K562 (cell line): ENCODE measurements around the gene KRTAP2-2. TPM values are rescaled to one million over a fixed set of nuclear protein-coding genes. Genes with fewer than 3 reads are reported as not detected.

Experiments used
- ATAC-seq: fragments of 200-7000 bp; cut with Tn5 transposase; 3 replicates; pipeline ENCODE4 v1.9.1; 2020; ENCODE audit warnings: moderate library complexity
- BruUV-seq: library from RNA; stranded (reverse); fragments of 400-500 nt; replicated peaks from 2 replicates; lab custom pipeline; 2021; lab: Mats Ljungman, UMichigan
- CTCF ChIA-PET: fragments of 300-600 bp; formaldehyde crosslinking; extraction: SDS; loops from one replicate; lab custom pipeline; 2021; ENCODE audit warnings: low intra/inter-chr PET ratio; lab: Yijun Ruan, JAX
- POLR2A ChIA-PET: fragments of 300-600, 350-650 bp; sonication (Branson Sonifier 250); formaldehyde crosslinking; extraction: SDS; loops from one replicate; lab custom pipeline; 2021; ENCODE audit warnings: antibody characterized with exemption, inconsistent platforms; lab: Yijun Ruan, JAX
- DNase-seq, 4 experiments: peaks; one replicate each; pipeline versions ENCODE4 v3.0.0 to v3.0.0-alpha.2; 2011 to 2018; ENCODE audit warnings: low spot score in 3 of 4, mixed read lengths in 3 of 4; ENCODE audit errors: extremely low read depth in 1 of 4
- FAIRE-seq: peaks from 2 replicates; lab custom pipeline; 2011; peaks lifted over from hg19 to GRCh38; lab: Jason Lieb, UNC
- H2AFZ ChIP-seq: 2 replicates; pipeline ENCODE4 v1.6.0; 2011; ENCODE audit warnings: low read depth, low read length, control low read depth, inconsistent platforms
- H3K27ac ChIP-seq: fragments of 200-600 bp; 3 replicates; pipeline ENCODE4 v1.8.0; 2011; ENCODE audit warnings: low read depth, mild to moderate bottlenecking, control low read depth, inconsistent platforms, low read length, moderate library complexity, mixed read lengths; ENCODE audit errors: extremely low read depth
- H3K27me3 ChIP-seq, 2 experiments: fragments of 300-600 bp in 1 of 2; 2 replicates in 1 of 2; 3 replicates in 1 of 2; pipeline versions ENCODE4 v1.6.0 to v1.8.0; 2011; ENCODE audit warnings: inconsistent platforms in 2 of 2, low read length in 2 of 2, mild to moderate bottlenecking in 1 of 2, mixed read lengths in 1 of 2, moderate library complexity in 1 of 2; ENCODE audit not compliant: control insufficient read depth in 2 of 2, insufficient read depth in 2 of 2
- H3K36me3 ChIP-seq: fragments of 300-600 bp; 3 replicates; pipeline ENCODE4 v1.8.0; 2011; ENCODE audit warnings: mild to moderate bottlenecking, low read length, inconsistent platforms; ENCODE audit not compliant: control insufficient read depth, insufficient read depth
- H3K4me1 ChIP-seq, 2 experiments: fragments of 200-600 bp in 1 of 2; replicated peaks in 1 of 2; 2 replicates in 1 of 2; 3 replicates in 1 of 2; pipeline versions ENCODE4 v1.5.1 to v1.8.0; 2011; ENCODE audit warnings: inconsistent platforms in 2 of 2, low read length in 2 of 2, mild to moderate bottlenecking in 1 of 2, mixed read lengths in 1 of 2, moderate library complexity in 1 of 2; ENCODE audit not compliant: control insufficient read depth in 2 of 2, insufficient read depth in 2 of 2
- H3K4me2 ChIP-seq: 2 replicates; pipeline ENCODE4 v1.6.1; 2011; ENCODE audit warnings: low read length, control low read depth, inconsistent platforms, mixed read lengths; ENCODE audit not compliant: insufficient read depth
- H3K4me3 ChIP-seq: fragments of 200-600 bp; sonication (generic), shearing (Covaris generic); 2 replicates; pipeline ENCODE4 v1.5.1; 2016; ENCODE audit warnings: control low read depth, inconsistent platforms
- H3K79me2 ChIP-seq: fragments of 200-600 bp; 3 replicates; pipeline ENCODE4 v1.8.0; 2011; ENCODE audit warnings: low read length, inconsistent platforms; ENCODE audit not compliant: control insufficient read depth, insufficient read depth
- H3K9ac ChIP-seq, 2 experiments: 2 replicates each; pipeline versions ENCODE4 v1.6.0 to v1.6.1; 2011; ENCODE audit warnings: low read depth in 2 of 2, low read length in 2 of 2, control low read depth in 1 of 2, inconsistent platforms in 1 of 2, mild to moderate bottlenecking in 1 of 2, mixed read lengths in 1 of 2; ENCODE audit not compliant: insufficient read depth in 1 of 2
- H3K9me1 ChIP-seq: one replicate; pipeline ENCODE4 v1.6.0; 2011; ENCODE audit warnings: inconsistent platforms, mild to moderate bottlenecking, low read length, moderate library complexity; ENCODE audit not compliant: control insufficient read depth, insufficient read depth
- H3K9me3 ChIP-seq: replicated peaks from 2 replicates; pipeline ENCODE4 v1.5.1; 2011; ENCODE audit warnings: low read depth, low read length, inconsistent platforms; ENCODE audit not compliant: control insufficient read depth, insufficient read depth
- H4K20me1 ChIP-seq: replicated peaks from 2 replicates; pipeline ENCODE4 v1.6.1; 2011; ENCODE audit warnings: low read length, inconsistent platforms, mixed read lengths; ENCODE audit not compliant: control insufficient read depth, insufficient read depth
- BMI1 ChIP-seq: fragments of 150-350 bp; IDR thresholded peaks from 2 replicates; pipeline ENCODE4 v1.6.1; 2014; ENCODE audit warnings: low read length
- CTCFL ChIP-seq: IDR thresholded peaks from 2 replicates; pipeline ENCODE4 v1.6.1; 2011; ENCODE audit warnings: borderline replicate concordance, low read depth, mild to moderate bottlenecking, moderate library complexity, low read length; ENCODE audit not compliant: insufficient read depth, poor library complexity, severe bottlenecking
- HDGF ChIP-seq: fragments of 450-650 bp; IDR thresholded peaks from 2 replicates; pipeline ENCODE4 v1.6.1; 2016
- ILF3 ChIP-seq: fragments of 450-650 bp; IDR thresholded peaks from 2 replicates; pipeline ENCODE4 v1.6.1; 2018; ENCODE audit warnings: antibody characterized with exemption, mild to moderate bottlenecking, moderate library complexity, borderline replicate concordance
- MBD1 ChIP-seq: fragments of 250-450 bp; sonication (Bioruptor Pico); IDR thresholded peaks from 2 replicates; pipeline ENCODE4 v1.8.0; 2022; ENCODE audit warnings: inconsistent platforms
- MCM5 ChIP-seq: fragments of 450-650 bp; IDR thresholded peaks from 2 replicates; pipeline ENCODE4 v1.6.1; 2016; ENCODE audit warnings: low read depth
- MXI1 ChIP-seq: IDR thresholded peaks from 2 replicates; pipeline ENCODE4 v1.6.1; 2011; ENCODE audit warnings: low read depth, mild to moderate bottlenecking, improper control_type of control experiment, low read length
- NR2F6 ChIP-seq: fragments of 450-650 bp; formaldehyde crosslinking; IDR thresholded peaks from 2 replicates; pipeline ENCODE4 v1.4.0; 2020; ENCODE audit warnings: mild to moderate bottlenecking
- PHF8 ChIP-seq: fragments of 200-600 bp; sonication (generic); IDR thresholded peaks from 2 replicates; pipeline ENCODE4 v1.6.1; 2012; ENCODE audit warnings: mixed run types, mild to moderate bottlenecking, inconsistent platforms, low read length, moderate library complexity, borderline replicate concordance
- PRPF4 ChIP-seq: fragments of 200-400 bp; formaldehyde crosslinking; IDR thresholded peaks from one replicate; pipeline ENCODE4 v1.6.1; 2017; ENCODE audit warnings: low read length, low read depth, mild to moderate bottlenecking; ENCODE audit not compliant: insufficient read depth, poor library complexity, severe bottlenecking
- SIRT6 ChIP-seq: IDR thresholded peaks from one replicate; pipeline ENCODE4 v1.6.1; 2012; ENCODE audit warnings: low read depth, mild to moderate bottlenecking, control low read depth, inconsistent platforms, low read length, moderate library complexity
- SNIP1 ChIP-seq: fragments of 450-650 bp; IDR thresholded peaks from 2 replicates; pipeline ENCODE4 v1.7.1; 2017; ENCODE audit warnings: low read depth, mild to moderate bottlenecking
- TAF1 ChIP-seq: IDR thresholded peaks from 2 replicates; pipeline ENCODE4 v1.6.1; 2011; ENCODE audit warnings: mild to moderate bottlenecking, low read length, moderate library complexity; ENCODE audit not compliant: insufficient read depth, control insufficient read depth, severe bottlenecking; ENCODE audit errors: extremely low read depth
- ZNF311 ChIP-seq: fragments of 250-450 bp; sonication (Bioruptor Pico); IDR thresholded peaks from 2 replicates; pipeline ENCODE4 v1.4.0; 2020; ENCODE audit warnings: mild to moderate bottlenecking, moderate library complexity
- WGBS: fragments of 100-300 bp; shearing (Covaris generic); methylation state at CpG from one replicate; pipeline ENCODE4 v1.1.6; 2016; ENCODE audit warnings: low coverage, mixed read lengths; ENCODE audit not compliant: insufficient coverage; ENCODE audit errors: missing lambda C conversion rate; 5-methylcytosine and 5-hydroxymethylcytosine counted together
- in situ Hi-C: fragments of 300-500 bp; cut with MboI; formaldehyde crosslinking; loops from 4 replicates; pipeline ENCODE4 v1.15.0; 2018; ENCODE audit warnings: inconsistent platforms, mixed read lengths
- intact Hi-C: fragments of 100-400 bp; cut with micrococcal nuclease; formaldehyde crosslinking; loops from 2 replicates; pipeline ENCODE4 v1.14.2; 2022
- polyA plus RNA-seq, 8 experiments: library from polyadenylated mRNA; depleted of rRNA in 4 of 8; stranded (reverse) in 5 of 8; unstranded in 3 of 8; fragments of >200 nt; fragmentation: Nextera tagmentation in 2 of 8; fragmentation: Illumina TruSeq in 1 of 8; extraction: Ambion mirVana in 2 of 8; extraction: Trizol in 1 of 8; gene quantifications; 2 replicates each; pipeline versions ENCODE4 v1.2.1 to v1.2.3, GENCODE V29; 2011 to 2014; ENCODE audit warnings: inconsistent platforms in 1 of 8, missing spikeins in 1 of 8
- total RNA-seq, 7 experiments: library from RNA; depleted of rRNA in 6 of 7; stranded (reverse); fragments of >200 nt in 6 of 7; fragmentation: Illumina TruSeq in 2 of 7; extraction: Trizol in 2 of 7; gene quantifications; 2 replicates each; pipeline versions ENCODE4 v1.2.1 to v1.2.3, GENCODE V29; 2011 to 2021; ENCODE audit warnings: low replicate concordance in 1 of 7
- TF ChIP-seq, protein P1 (sequence below): fragments of 250-450 bp; sonication (Bioruptor Pico); IDR thresholded peaks from 2 replicates; pipeline ENCODE4 v1.5.0; 2021
- TF ChIP-seq, protein P2 (sequence below): sonication (generic); formaldehyde crosslinking; IDR thresholded peaks from 2 replicates; pipeline ENCODE4 v1.8.0; 2022; ENCODE audit warnings: missing genetic modification reagents, mild to moderate bottlenecking, borderline replicate concordance

KRTAP2-2 gene
- total and polyA plus RNA-seq, 9 of the 15 experiments (the other 6 are each of a cell fraction or from before 2014, with no cell fraction given) = not detected

DNA sequence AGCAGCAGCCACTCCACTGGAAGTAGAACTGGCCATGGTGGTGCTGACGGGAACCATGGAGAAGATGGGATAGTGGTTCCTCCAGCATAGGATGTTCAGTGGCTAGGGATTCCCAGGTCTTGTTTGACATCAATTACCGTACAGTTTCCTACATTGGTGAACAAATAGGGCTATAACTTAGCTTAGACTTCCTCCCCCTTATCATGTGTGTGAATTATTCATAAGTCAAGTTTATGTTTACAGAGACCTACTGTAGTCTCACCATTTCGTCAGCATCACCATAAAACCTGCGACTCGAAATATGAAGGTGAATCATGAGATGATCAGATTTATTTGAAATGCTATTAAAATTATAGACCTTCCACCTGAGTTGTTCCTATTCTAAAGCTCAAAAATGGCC is 3.7 kb upstream of the KRTAP2-2 start:
- TF ChIP-seq ZNF311 (CRISPR knock-in tag) (no peak), TAF1 (no peak), MXI1 (no peak), SNIP1 (no peak), BMI1 (no peak), MBD1 (CRISPR knock-in tag) (no peak), MCM5 (no peak), PRPF4 (no peak), CTCFL (no peak), PHF8 (no peak), NR2F6 (no peak), ILF3 (no peak), SIRT6 (no peak), HDGF (no peak)
- TF ChIP-seq, protein P1, sequence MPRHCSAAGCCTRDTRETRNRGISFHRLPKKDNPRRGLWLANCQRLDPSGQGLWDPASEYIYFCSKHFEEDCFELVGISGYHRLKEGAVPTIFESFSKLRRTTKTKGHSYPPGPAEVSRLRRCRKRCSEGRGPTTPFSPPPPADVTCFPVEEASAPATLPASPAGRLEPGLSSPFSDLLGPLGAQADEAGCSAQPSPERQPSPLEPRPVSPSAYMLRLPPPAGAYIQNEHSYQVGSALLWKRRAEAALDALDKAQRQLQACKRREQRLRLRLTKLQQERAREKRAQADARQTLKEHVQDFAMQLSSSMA (CRISPR knock-in tag) = no peak
- TF ChIP-seq, protein P2, sequence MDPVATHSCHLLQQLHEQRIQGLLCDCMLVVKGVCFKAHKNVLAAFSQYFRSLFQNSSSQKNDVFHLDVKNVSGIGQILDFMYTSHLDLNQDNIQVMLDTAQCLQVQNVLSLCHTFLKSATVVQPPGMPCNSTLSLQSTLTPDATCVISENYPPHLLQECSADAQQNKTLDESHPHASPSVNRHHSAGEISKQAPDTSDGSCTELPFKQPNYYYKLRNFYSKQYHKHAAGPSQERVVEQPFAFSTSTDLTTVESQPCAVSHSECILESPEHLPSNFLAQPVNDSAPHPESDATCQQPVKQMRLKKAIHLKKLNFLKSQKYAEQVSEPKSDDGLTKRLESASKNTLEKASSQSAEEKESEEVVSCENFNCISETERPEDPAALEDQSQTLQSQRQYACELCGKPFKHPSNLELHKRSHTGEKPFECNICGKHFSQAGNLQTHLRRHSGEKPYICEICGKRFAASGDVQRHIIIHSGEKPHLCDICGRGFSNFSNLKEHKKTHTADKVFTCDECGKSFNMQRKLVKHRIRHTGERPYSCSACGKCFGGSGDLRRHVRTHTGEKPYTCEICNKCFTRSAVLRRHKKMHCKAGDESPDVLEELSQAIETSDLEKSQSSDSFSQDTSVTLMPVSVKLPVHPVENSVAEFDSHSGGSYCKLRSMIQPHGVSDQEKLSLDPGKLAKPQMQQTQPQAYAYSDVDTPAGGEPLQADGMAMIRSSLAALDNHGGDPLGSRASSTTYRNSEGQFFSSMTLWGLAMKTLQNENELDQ (CRISPR knock-in tag) = no peak
- Histone ChIP-seq H4K20me1 (no peaks in the 10 kb centered on the region; the same call in 1 of the 2 replicates), H3K4me1 (no peaks in the 10 kb centered on the region), H3K9me3 (no peaks in the 10 kb centered on the region), H2AFZ (no peak overlapping the region), H3K9me1 (no peaks in the 10 kb centered on the region), H3K4me3 (no peak overlapping the region), H3K27ac (no peak overlapping the region), H3K4me2 (no peak overlapping the region), H3K27me3 (peaks cover 4 to 5% of the 10 kb centered on the region in 2 experiments; a peak in 4 of 5 replicates), H3K79me2 (no peaks in the 10 kb centered on the region), H3K36me3 (no peaks in the 10 kb centered on the region), H3K9ac (no peak overlapping the region)
- no peak for ATAC-seq
- POLR2A ChIA-PET = interaction anchor here (0.9 to 1.3 kb wide), 2 partner anchors 29 to 239 kb away, joined by 3 to 4 read pairs; no protein-coding TSS in a partner anchor
- intact Hi-C loops (no loop called here), in situ Hi-C loops (no loop called here)
- BruUV-seq = no TSS peak
- FAIRE-seq = no peak
- 1% methylated on average over 5 of the region's 5 CpGs for WGBS
- CTCF ChIA-PET = interaction anchor here (0.7 kb wide), 1 partner anchor 206 kb away, joined by 3 read pairs; no protein-coding TSS in a partner anchor
- no peak for DNase-seq
